Measurements from ENCODE around the gene UMAD1. TPM values are rescaled to one million over a fixed set of nuclear protein-coding genes. Genes with fewer than 3 reads are reported as not detected.

The UMAD1 gene
- total RNA-seq, 4 donors from 2014 or later = 15.2 to 28.2 (median 18.7) TPM

GRCh38 chr7:7843972-7844371 is 203.4 kb downstream of the UMAD1 start:
- DNase-seq = no peak
- Histone ChIP-seq H3K4me1 (no peaks in the 10 kb centered on the region), H3K27me3 (no peaks in the 10 kb centered on the region), H3K27ac (no peak overlapping the region), H3K4me3 (no peak overlapping the region), H3K36me3 (no peaks in the 10 kb centered on the region), H3K9me3 (no peaks in the 10 kb centered on the region)
- TF ChIP-seq POLR2A (IDR thresholded peaks at IDR 0.05) = no peak
- no peak for TF ChIP-seq CTCF (IDR thresholded peaks at IDR 0.05)

- no peak for TF ChIP-seq POLR2A (IDR thresholded peaks at IDR 0.05)
- no peak for TF ChIP-seq CTCF (IDR thresholded peaks at IDR 0.05)
- no peak overlapping the region for H3K4me3 ChIP-seq
- no peak for DNase-seq
- no peaks in the 10 kb centered on the region for H3K4me1 ChIP-seq
- H3K27me3 ChIP-seq = no peaks in the 10 kb centered on the region
- no peak overlapping the region for H3K27ac ChIP-seq
- H3K9me3 ChIP-seq = no peaks in the 10 kb centered on the region
- H3K36me3 ChIP-seq = no peaks in the 10 kb centered on the region
These were observed 207.7 kb downstream of the UMAD1 start for GRCh38 chr7:7848246-7848645.

- no peak for TF ChIP-seq POLR2A (IDR thresholded peaks at IDR 0.05)
- TF ChIP-seq CTCF (IDR thresholded peaks at IDR 0.05) = no peak
- Histone ChIP-seq H3K9me3 (no peaks in the 10 kb centered on the region), H3K36me3 (no peaks in the 10 kb centered on the region), H3K4me3 (no peak overlapping the region), H3K4me1 (no peaks in the 10 kb centered on the region), H3K27ac (no peak overlapping the region), H3K27me3 (no peaks in the 10 kb centered on the region)
- no peak for DNase-seq
These were observed 208.3 kb downstream of the UMAD1 start for GRCh38 chr7:7848892-7849291.

GRCh38 chr7:7850150-7850549 is 209.6 kb downstream of the UMAD1 start:
- peaks cover 0 to 9% (median 3%) of the 10 kb centered on the region in 4 donors for H3K9me3 ChIP-seq
- H3K4me1 ChIP-seq = no peaks in the 10 kb centered on the region
- H3K27ac ChIP-seq = no peak overlapping the region
- H3K27me3 ChIP-seq = no peaks in the 10 kb centered on the region
- DNase-seq = no peak
- no peaks in the 10 kb centered on the region for H3K36me3 ChIP-seq
- TF ChIP-seq POLR2A (IDR thresholded peaks at IDR 0.05) (no peak), CTCF (IDR thresholded peaks at IDR 0.05) (no peak)
- H3K4me3 ChIP-seq = no peak overlapping the region

GRCh38 chr7:7851381-7851780 is 210.8 kb downstream of the UMAD1 start:
- Histone ChIP-seq H3K36me3 (no peaks in the 10 kb centered on the region), H3K27me3 (no peaks in the 10 kb centered on the region), H3K27ac (no peak overlapping the region), H3K9me3 (peaks cover 0 to 18% (median 7%) of the 10 kb centered on the region in 4 donors), H3K4me3 (no peak overlapping the region), H3K4me1 (no peaks in the 10 kb centered on the region)
- DNase-seq = no peak
- TF ChIP-seq CTCF (IDR thresholded peaks at IDR 0.05) (no peak), POLR2A (IDR thresholded peaks at IDR 0.05) (no peak)

GRCh38 chr7:7851991-7852390 is 211.4 kb downstream of the UMAD1 start:
- Histone ChIP-seq H3K4me3 (no peak overlapping the region), H3K9me3 (peaks cover 0 to 18% (median 7%) of the 10 kb centered on the region in 4 donors), H3K27me3 (no peaks in the 10 kb centered on the region), H3K27ac (no peak overlapping the region), H3K36me3 (no peaks in the 10 kb centered on the region), H3K4me1 (no peaks in the 10 kb centered on the region)
- DNase-seq = no peak
- TF ChIP-seq CTCF (IDR thresholded peaks at IDR 0.05) (no peak), POLR2A (IDR thresholded peaks at IDR 0.05) (no peak)

Data from Peyer's patch (tissue), 4 donors.